HCT116 (cell line): ENCODE results near the gene STXBP5. TPM values are rescaled to one million over a fixed set of nuclear protein-coding genes. Genes with fewer than 3 reads are reported as not detected.

ENCODE experiments used
- ATAC-seq: fragments of 200-7000 bp; cut with Tn5 transposase; 2 replicates; pipeline ENCODE4 v1.9.1; 2020; ENCODE audit warnings: mild to moderate bottlenecking, moderate library complexity
- BruUV-seq: library from RNA; stranded (reverse); fragments of 400-500 nt; replicated peaks from 2 replicates; lab custom pipeline; 2021; lab: Mats Ljungman, UMichigan
- CTCF ChIA-PET: fragments of 300-600 bp; sonication (Branson Sonifier 250); formaldehyde crosslinking; loops from one replicate; lab custom pipeline; 2021; ENCODE audit warnings: antibody characterized with exemption; lab: Charles Lee
- POLR2A ChIA-PET: fragments of 300-600, 350-600 bp; sonication (Branson Sonifier 250); formaldehyde crosslinking; loops from one replicate; lab custom pipeline; 2021; ENCODE audit warnings: antibody characterized with exemption; lab: Charles Lee
- RAD21 ChIA-PET, 2 experiments: fragments of 300-600 bp; sonication (Branson Sonifier 250); formaldehyde crosslinking; loops; one replicate each; lab custom pipeline; 2023; ENCODE audit warnings: low total read pairs in 2 of 2; ENCODE audit not compliant: uncharacterized antibody in 2 of 2, unreplicated experiment in 2 of 2, low non-redundant PET in 1 of 2; lab: Charles Lee
- DNase-seq: peaks from one replicate; pipeline ENCODE4 v3.0.0-alpha.2; 2010; ENCODE audit warnings: low read depth, low spot score
- H2AFZ ChIP-seq: fragments of 200-600 bp; shearing (Covaris generic), sonication (generic); 2 replicates; pipeline ENCODE4 v1.6.1; 2017; ENCODE audit warnings: low read depth, mixed run types, mixed read lengths, antibody characterized with exemption, low read length; ENCODE audit not compliant: poor library complexity, severe bottlenecking
- H3K27ac ChIP-seq: 2 replicates; pipeline ENCODE4 v1.5.1; 2012; ENCODE audit warnings: low read depth, low read length
- H3K27me3 ChIP-seq: fragments of 200-600 bp; sonication (generic); 2 replicates; pipeline ENCODE4 v1.6.1; 2016; ENCODE audit warnings: mixed run types, low read length, mixed read lengths; ENCODE audit not compliant: insufficient read depth
- H3K36me3 ChIP-seq, 2 experiments: fragments of 200-500 bp in 1 of 2; fragments of 200-600 bp in 1 of 2; sonication (Bioruptor generic) in 1 of 2; sonication (generic) in 1 of 2; 2 replicates each; pipeline versions ENCODE4 v1.5.1 to v1.6.1; 2014 to 2016; ENCODE audit warnings: low read length in 2 of 2, inconsistent platforms in 1 of 2, mixed read lengths in 1 of 2, mixed run types in 1 of 2; ENCODE audit not compliant: insufficient read depth in 2 of 2, control insufficient read depth in 1 of 2
- H3K4me1 ChIP-seq, 2 experiments: fragments of 200-600 bp in 1 of 2; sonication (generic) in 1 of 2; 2 replicates each; pipeline versions ENCODE4 v1.5.1 to v1.6.1; 2012 to 2017; ENCODE audit warnings: low read length in 2 of 2, inconsistent platforms in 1 of 2, mild to moderate bottlenecking in 1 of 2, mixed read lengths in 1 of 2, mixed run types in 1 of 2, moderate library complexity in 1 of 2; ENCODE audit not compliant: insufficient read depth in 2 of 2, control insufficient read depth in 1 of 2
- H3K4me2 ChIP-seq: fragments of 200-600 bp; sonication (generic); 2 replicates; pipeline ENCODE4 v1.6.1; 2017; ENCODE audit warnings: mixed run types, low read length, mixed read lengths
- H3K4me3 ChIP-seq, 2 experiments: fragments of 200-600 bp in 1 of 2; sonication (generic) in 1 of 2; replicated peaks in 1 of 2; 2 replicates each; pipeline ENCODE4 v1.5.1; 2011 to 2016; ENCODE audit warnings: low read length in 2 of 2, control low read depth in 1 of 2, low read depth in 1 of 2, mild to moderate bottlenecking in 1 of 2, mixed read lengths in 1 of 2, mixed run types in 1 of 2
- H3K79me2 ChIP-seq: fragments of 200-600 bp; sonication (generic); 2 replicates; pipeline ENCODE4 v1.6.1; 2017; ENCODE audit warnings: mild to moderate bottlenecking, mixed run types, low read length, moderate library complexity, mixed read lengths; ENCODE audit not compliant: insufficient read depth
- H3K9ac ChIP-seq: fragments of 200-600 bp; sonication (generic); 2 replicates; pipeline ENCODE4 v1.6.1; 2016; ENCODE audit warnings: low read length, mixed read lengths
- H3K9me2 ChIP-seq: fragments of 200-600 bp; sonication (generic), shearing (Covaris generic); 2 replicates; pipeline ENCODE4 v1.6.1; 2017; ENCODE audit warnings: mixed run types, mild to moderate bottlenecking, moderate library complexity; ENCODE audit not compliant: insufficient read depth
- H3K9me3 ChIP-seq, 2 experiments: fragments of 200-500 bp in 1 of 2; fragments of 200-600 bp in 1 of 2; sonication (Bioruptor generic) in 1 of 2; sonication (generic) in 1 of 2; 2 replicates each; pipeline ENCODE4 v1.6.1; 2014 to 2017; ENCODE audit warnings: low read length in 2 of 2, mixed read lengths in 2 of 2, inconsistent platforms in 1 of 2, low read depth in 1 of 2, mild to moderate bottlenecking in 1 of 2, mixed run types in 1 of 2, moderate library complexity in 1 of 2; ENCODE audit not compliant: control insufficient read depth in 1 of 2, insufficient read depth in 1 of 2
- H4K20me1 ChIP-seq: fragments of 200-600 bp; sonication (generic), shearing (Covaris generic); 2 replicates; pipeline ENCODE4 v1.6.1; 2017; ENCODE audit warnings: mixed run types, mild to moderate bottlenecking, moderate library complexity; ENCODE audit not compliant: insufficient read depth
- ATF3 ChIP-seq: IDR thresholded peaks from 2 replicates; pipeline ENCODE4 v1.6.1; 2012
- EZH2 ChIP-seq: fragments of 200-600 bp; sonication (generic); IDR thresholded peaks from 2 replicates; pipeline ENCODE4 v1.6.1; 2017; ENCODE audit warnings: antibody characterized with exemption, mixed run types
- EZH2phosphoT487 ChIP-seq: fragments of 200-600 bp; IDR thresholded peaks from 2 replicates; pipeline ENCODE4 v1.6.1; 2018; ENCODE audit warnings: antibody characterized with exemption, borderline replicate concordance
- MAX ChIP-seq: IDR thresholded peaks from 2 replicates; pipeline ENCODE4 v1.6.1; 2012
- POLR2A ChIP-seq: IDR thresholded peaks from 2 replicates; pipeline ENCODE4 v1.7.0; 2011; ENCODE audit warnings: borderline replicate concordance; ENCODE audit not compliant: insufficient read depth, insufficient read length; ENCODE audit errors: extremely low read depth
- POLR2AphosphoS5 ChIP-seq: IDR thresholded peaks from 2 replicates; pipeline ENCODE4 v1.6.1; 2011; ENCODE audit warnings: mild to moderate bottlenecking, low read depth, low read length, moderate library complexity
- REST ChIP-seq: IDR thresholded peaks from 2 replicates; pipeline ENCODE4 v1.6.1; 2012; ENCODE audit warnings: low read depth
- SIN3A ChIP-seq: IDR thresholded peaks from 2 replicates; pipeline ENCODE4 v1.6.1; 2012; ENCODE audit warnings: low read depth
- SP1 ChIP-seq: IDR thresholded peaks from 2 replicates; pipeline ENCODE4 v1.6.1; 2012; ENCODE audit warnings: low read depth
- TCF7L2 ChIP-seq: IDR thresholded peaks from 2 replicates; pipeline ENCODE4 v1.7.0; 2011; ENCODE audit warnings: borderline replicate concordance, inconsistent platforms; ENCODE audit not compliant: insufficient read depth, insufficient read length; ENCODE audit errors: extremely low read depth
- YY1 ChIP-seq: IDR thresholded peaks from 2 replicates; pipeline ENCODE4 v1.6.1; 2011; ENCODE audit warnings: low read length, low read depth, moderate library complexity, mild to moderate bottlenecking; ENCODE audit not compliant: insufficient replicate concordance; ENCODE audit errors: extremely low read depth
- ZFX ChIP-seq: fragments of 450-650 bp; IDR thresholded peaks from 2 replicates; pipeline ENCODE4 v1.6.1; 2017
- ZNF274 ChIP-seq: fragments of 200-500 bp; sonication (Bioruptor generic); IDR thresholded peaks from 2 replicates; pipeline ENCODE4 v1.6.1; 2014; ENCODE audit warnings: mild to moderate bottlenecking, low read depth, low read length, inconsistent platforms
- intact Hi-C: fragments of 100-400 bp; cut with micrococcal nuclease; formaldehyde crosslinking; loops from 2 replicates; pipeline ENCODE4 v1.10.0; 2022
- total RNA-seq: library from RNA; stranded (reverse); gene quantifications from one replicate; pipeline ENCODE4 v1.2.1, GENCODE V29; 2021; ENCODE audit not compliant: unreplicated experiment

STXBP5 gene
- total RNA-seq, 1 experiment from 2014 or later = 12.6 TPM

GRCh38 chr6:147382945-147383554 is 178.8 kb downstream of the STXBP5 start (continued):
- TF ChIP-seq ZNF274 (no peak), EZH2 (no peak)

GRCh38 chr6:147384029-147384428 is 179.8 kb downstream of the STXBP5 start:
- no peak for DNase-seq
- Histone ChIP-seq H4K20me1 (no peaks in the 10 kb centered on the region), H3K27me3 (no peaks in the 10 kb centered on the region), H3K27ac (no peak overlapping the region), H3K79me2 (no peaks in the 10 kb centered on the region), H3K9me2 (no peaks in the 10 kb centered on the region), H3K9me3 (no peaks in the 10 kb centered on the region)
- intact Hi-C loops = no loop called here
- POLR2A ChIA-PET = no interaction called here
- TF ChIP-seq EZH2 (no peak), ZNF274 (no peak), YY1 (no peak), ZFX (no peak), POLR2A (no peak), TCF7L2 (no peak), ATF3 (no peak), EZH2phosphoT487 (no peak), REST (no peak), MAX (no peak), POLR2AphosphoS5 (no peak), SP1 (no peak), SIN3A (no peak)
- TF ChIP-seq, all 23 proteins: peak for 0
- ChIA-PET CTCF (interaction anchor here (1.4 to 2.7 kb wide), 3 partner anchors 11 to 793 kb away, joined by 4 to 26 read pairs (median 8); no protein-coding TSS in a partner anchor), RAD21 (no interaction called here)
- no peak overlapping the region for H3K9ac ChIP-seq
- H3K36me3 ChIP-seq = no peaks in the 10 kb centered on the region
- H2AFZ ChIP-seq = no peak overlapping the region
- H3K4me3 ChIP-seq = no peak overlapping the region
- BruUV-seq = no TSS peak
- ATAC-seq = no peak
- H3K4me1 ChIP-seq = no peaks in the 10 kb centered on the region
- no peak overlapping the region for H3K4me2 ChIP-seq
